Activated B cell treated with CpG ODN at 0.5 μM for 24 hours (primary cell): Measurements from ENCODE around the gene HNRNPUL2. TPM values are rescaled to one million over a fixed set of nuclear protein-coding genes. Genes with fewer than 3 reads are reported as not detected.

ENCODE experiments used
- ATAC-seq: fragments of 200-7000 bp; cut with Tn5 transposase; one replicate; pipeline ENCODE4 v1.10.0; 2021; ENCODE audit warnings: low read depth, mild to moderate bottlenecking, moderate library complexity
- CTCF ChIA-PET: fragments of 350-600 bp; sonication (Branson Sonifier 250); formaldehyde crosslinking; loops from one replicate; lab custom pipeline; 2021; ENCODE audit warnings: antibody characterized with exemption; lab: Charles Lee
- POLR2A ChIA-PET: fragments of 350-600 bp; sonication (Branson Sonifier 250); formaldehyde crosslinking; loops from one replicate; lab custom pipeline; 2021; ENCODE audit warnings: antibody characterized with exemption; lab: Charles Lee
- DNase-seq: peaks from one replicate; pipeline ENCODE4 v3.0.0; 2022
- H3K27ac Mint-ChIP-seq: one replicate; pipeline ENCODE4 v1.8.0; 2020; ENCODE audit warnings: mixed read lengths
- H3K27me3 Mint-ChIP-seq: one replicate; pipeline ENCODE4 v1.8.0; 2021; ENCODE audit warnings: mixed read lengths
- H3K36me3 Mint-ChIP-seq: one replicate; pipeline ENCODE4 v1.8.0; 2021; ENCODE audit warnings: low read depth, mixed read lengths
- H3K4me1 Mint-ChIP-seq: one replicate; pipeline ENCODE4 v1.8.0; 2021; ENCODE audit warnings: mixed read lengths
- H3K4me3 Mint-ChIP-seq: one replicate; pipeline ENCODE4 v1.8.0; 2020; ENCODE audit warnings: mild to moderate bottlenecking, mixed read lengths
- H3K9me3 Mint-ChIP-seq: one replicate; pipeline ENCODE4 v1.8.0; 2020; ENCODE audit warnings: mixed read lengths
- CTCF ChIP-seq: fragments of 200-600 bp; IDR thresholded peaks from one replicate; pipeline ENCODE4 v1.8.0; 2022; ENCODE audit warnings: antibody characterized with exemption, mild to moderate bottlenecking
- intact Hi-C: fragments of 100-400 bp; cut with micrococcal nuclease; formaldehyde crosslinking; loops from one replicate; pipeline ENCODE4 v1.15.1; 2024
- total RNA-seq: library from RNA; stranded (reverse); gene quantifications from 2 replicates; pipeline ENCODE4 v1.2.3, GENCODE V29; 2022

HNRNPUL2 gene
- total RNA-seq, 1 donor from 2014 or later, result 63.9 TPM

GRCh38 chr11:62687508-62688396 is 39.5 kb downstream of the HNRNPUL2 start:
- ATAC-seq (peak; percentile 28), DNase-seq (no peak)
- Mint-ChIP-seq H3K27ac (no peak overlapping the region), H3K4me1 (no peaks in the 10 kb centered on the region), H3K36me3 (peaks cover 23% of the 10 kb centered on the region), H3K4me3 (no peak overlapping the region), H3K27me3 (peaks cover 7% of the 10 kb centered on the region), H3K9me3 (no peaks in the 10 kb centered on the region)
- no peak for TF ChIP-seq CTCF
- intact Hi-C loops, result no loop called here
- ChIA-PET CTCF (no interaction called here), POLR2A (interaction anchor here (0.6 to 1.6 kb wide), 5 partner anchors 20 to 128 kb away, joined by 3 to 8 read pairs (median 3); partner anchors contain the start of gene GANAB)

GRCh38 chr11:62682518-62682917 is 44.7 kb downstream of the HNRNPUL2 start:
- Mint-ChIP-seq H3K27ac (no peak overlapping the region), H3K36me3 (peaks cover 13% of the 10 kb centered on the region), H3K4me1 (peaks cover 25% of the 10 kb centered on the region), H3K4me3 (no peak overlapping the region), H3K27me3 (peaks cover 4% of the 10 kb centered on the region), H3K9me3 (no peaks in the 10 kb centered on the region)
- CTCF ChIA-PET, result interaction anchor here (2.6 kb wide), 1 partner anchor 12 kb away, joined by 7 read pairs; no protein-coding TSS in a partner anchor
- POLR2A ChIA-PET, result interaction anchor here (0.6 to 3.1 kb wide), 2 partner anchors 10 to 173 kb away, joined by 3 to 18 read pairs; partner anchors contain the start of genes LBHD1 and UQCC3
- no peak for TF ChIP-seq CTCF
- intact Hi-C loops, result no loop called here
- ATAC-seq (no peak), DNase-seq (no peak)

GRCh38 chr11:62680825-62681240 is 46.4 kb downstream of the HNRNPUL2 start:
- DNase-seq, result no peak
- peak; percentile 77 for ATAC-seq
- TF ChIP-seq CTCF, result no peak
- Mint-ChIP-seq H3K27me3 (no peaks in the 10 kb centered on the region), H3K4me1 (peaks cover 36% of the 10 kb centered on the region), H3K36me3 (peaks cover 30% of the 10 kb centered on the region), H3K4me3 (peak overlapping the region; percentile 73), H3K27ac (peak overlapping the region; percentile 76), H3K9me3 (no peaks in the 10 kb centered on the region)
- ChIA-PET POLR2A (interaction anchor here (0.6 to 9.2 kb wide), 23 partner anchors 9 to 1295 kb away, joined by 3 to 175 read pairs (median 4); partner anchors contain the start of genes B3GAT3, BSCL2, C11orf98 and CSKMT), CTCF (interaction anchor here (0.7 to 2.3 kb wide), 10 partner anchors 9 to 286 kb away, joined by 3 to 21 read pairs (median 4); partner anchors contain the start of genes LRRN4CL, SLC3A2 and TUT1)
- intact Hi-C loops, result loop anchor here (1.0 kb wide), 2 partner anchors 13 to 181 kb away; no protein-coding TSS in a partner anchor

GRCh38 chr11:62678770-62679696 is 48.2 kb downstream of the HNRNPUL2 start, which contains the start of gene UBXN1:
Gene UBXN1, minus strand, starts transcription at chr11:62679073. Its CDS starts 150 bp downstream, at chr11:62678923.
- Mint-ChIP-seq H3K36me3 (peaks cover 39% of the 10 kb centered on the region), H3K4me1 (peaks cover 41% of the 10 kb centered on the region), H3K4me3 (peak within 1 kb of the TSS; percentile 91), H3K27me3 (no peaks in the 10 kb centered on the region), H3K27ac (peak within 1 kb of the TSS; percentile 96), H3K9me3 (no peaks in the 10 kb centered on the region)
- ATAC-seq (peak; percentile 74), DNase-seq (peak; percentile 77)
- TF ChIP-seq CTCF, result no peak
- intact Hi-C loops, result loop anchor here (1.0 to 2.0 kb wide), 6 partner anchors 8 to 49 kb away; partner anchors contain the start of genes BSCL2, C11orf98, CSKMT and GANAB
- CTCF ChIA-PET, result interaction anchor here (1.9 to 2.3 kb wide), 3 partner anchors 10 to 202 kb away, joined by 4 to 21 read pairs (median 7); partner anchors contain the start of genes LRRN4CL and SLC3A2
- POLR2A ChIA-PET, result interaction anchor here (0.5 to 9.2 kb wide), 21 partner anchors 7 to 202 kb away, joined by 3 to 175 read pairs (median 6); partner anchors contain the start of genes B3GAT3, BSCL2, C11orf98 and CSKMT
